Stimulated activated CD4-positive, alpha-beta T cell treated with anti-CD3 and anti-CD28 coated beads, Interleukin-12 subunit alpha, Interleukin-12 subunit beta, amount 100 ng/mL, for 24 hours (primary cell): ENCODE measurements around the gene ATXN7L3.

Experiments
- DNase-seq, 2 experiments: peaks; one replicate each; pipeline ENCODE4 v3.0.0-alpha.2; 2020; ENCODE audit warnings: low read depth in 2 of 2

Gene ATXN7L3

GRCh38 chr17:44218344-44219107 is 18.8 kb upstream of the ATXN7L3 start:
- peak; percentile 73 to 75 for DNase-seq

DNA sequence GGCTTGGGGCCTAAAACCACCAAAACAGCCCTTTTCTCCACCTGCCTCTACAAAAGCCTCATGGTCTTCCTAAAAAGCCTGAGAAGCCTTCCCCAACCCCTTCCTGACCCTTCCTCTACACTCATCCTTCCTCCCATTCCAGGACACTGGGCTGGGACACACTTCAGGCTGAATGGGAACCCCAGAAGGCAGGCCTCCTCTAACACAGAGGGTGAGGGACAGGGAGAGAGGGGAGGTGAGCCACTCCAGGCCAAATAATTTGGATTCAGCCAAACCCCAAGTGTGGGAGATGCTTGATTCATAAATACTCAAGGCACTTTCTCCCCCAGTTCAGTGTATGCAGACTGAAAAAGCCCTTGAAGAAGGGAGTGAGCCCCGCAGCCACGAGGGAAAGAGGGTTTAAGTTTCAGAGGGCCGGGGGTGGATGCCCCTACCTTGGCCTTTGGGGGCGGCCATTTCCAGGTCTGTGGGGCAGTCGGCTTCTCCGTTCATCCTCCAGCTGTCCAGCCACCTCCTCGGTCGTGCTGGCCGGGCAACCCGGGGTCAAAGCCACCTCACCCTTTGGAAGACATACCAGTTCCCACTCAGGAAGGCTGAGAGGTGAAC is 18.2 kb upstream of the ATXN7L3 start:
- no peak for DNase-seq

GRCh38 chr17:44216694-44217093 is 17.0 kb upstream of the ATXN7L3 start:
- no peak for DNase-seq

- DNase-seq, result no peak
These were observed 16.5 kb upstream of the ATXN7L3 start for GRCh38 chr17:44216173-44216572.

GRCh38 chr17:44214896-44215295 is 15.2 kb upstream of the ATXN7L3 start:
- no peak for DNase-seq

DNA sequence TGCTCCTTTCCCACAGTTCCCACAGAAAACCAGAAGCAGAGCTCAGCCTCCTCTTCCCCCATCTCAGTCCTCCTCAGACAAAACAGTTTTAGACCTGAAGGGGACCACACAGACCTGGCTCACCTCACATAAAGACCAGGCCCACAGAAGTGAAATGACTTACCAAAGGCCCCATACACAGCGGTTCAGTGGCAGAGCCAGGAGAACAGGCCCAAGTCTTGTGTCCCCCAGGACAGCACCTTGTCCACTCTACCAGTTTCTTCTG is 14.5 kb upstream of the ATXN7L3 start:
- no peak for DNase-seq

- DNase-seq, result no peak
These were observed 13.9 kb upstream of the ATXN7L3 start for GRCh38 chr17:44213403-44214229.

DNA sequence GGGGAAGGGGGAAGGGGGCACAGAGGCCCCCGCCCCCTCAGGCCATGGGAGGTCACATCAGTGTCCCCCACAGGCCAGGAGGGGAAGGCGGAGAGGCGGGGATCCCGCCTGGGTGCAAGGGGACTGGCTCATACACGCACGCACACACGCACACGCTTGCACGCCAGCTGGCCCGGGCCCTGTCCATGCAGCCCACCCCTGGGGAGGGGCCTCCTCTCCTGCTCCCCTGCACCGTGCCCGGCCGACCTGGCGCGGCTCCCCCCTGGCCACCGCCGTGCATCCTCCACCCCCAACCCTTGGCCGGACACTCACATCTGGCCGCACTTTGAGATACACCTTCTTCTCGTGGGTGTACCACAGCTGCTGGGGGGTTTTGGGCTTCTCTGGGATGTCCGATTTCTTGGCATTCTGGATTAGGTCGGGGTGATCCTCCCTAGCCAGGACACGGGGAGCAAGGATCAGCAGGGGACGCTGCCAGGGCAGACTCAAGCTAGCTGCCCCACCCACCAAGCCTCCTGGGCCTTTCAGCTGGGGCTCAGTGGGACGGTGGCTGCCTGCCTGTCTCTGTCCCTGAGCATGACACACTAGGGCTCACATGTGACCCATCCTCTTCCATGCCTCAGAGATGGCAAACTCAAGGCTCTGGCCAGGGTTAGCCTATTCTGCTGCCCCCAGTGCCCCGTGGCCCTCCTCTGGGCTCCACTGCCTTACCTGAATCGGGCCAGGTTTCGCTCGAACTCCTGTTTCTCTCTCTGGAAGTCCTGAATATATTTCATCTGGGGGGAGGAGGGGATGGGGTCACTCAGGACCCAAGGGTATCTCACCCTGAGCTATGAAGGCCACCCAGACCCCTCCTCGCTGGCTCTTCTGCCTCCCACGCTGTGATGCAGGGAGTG is 13.1 kb upstream of the ATXN7L3 start:
- DNase-seq, result no peak

DNA sequence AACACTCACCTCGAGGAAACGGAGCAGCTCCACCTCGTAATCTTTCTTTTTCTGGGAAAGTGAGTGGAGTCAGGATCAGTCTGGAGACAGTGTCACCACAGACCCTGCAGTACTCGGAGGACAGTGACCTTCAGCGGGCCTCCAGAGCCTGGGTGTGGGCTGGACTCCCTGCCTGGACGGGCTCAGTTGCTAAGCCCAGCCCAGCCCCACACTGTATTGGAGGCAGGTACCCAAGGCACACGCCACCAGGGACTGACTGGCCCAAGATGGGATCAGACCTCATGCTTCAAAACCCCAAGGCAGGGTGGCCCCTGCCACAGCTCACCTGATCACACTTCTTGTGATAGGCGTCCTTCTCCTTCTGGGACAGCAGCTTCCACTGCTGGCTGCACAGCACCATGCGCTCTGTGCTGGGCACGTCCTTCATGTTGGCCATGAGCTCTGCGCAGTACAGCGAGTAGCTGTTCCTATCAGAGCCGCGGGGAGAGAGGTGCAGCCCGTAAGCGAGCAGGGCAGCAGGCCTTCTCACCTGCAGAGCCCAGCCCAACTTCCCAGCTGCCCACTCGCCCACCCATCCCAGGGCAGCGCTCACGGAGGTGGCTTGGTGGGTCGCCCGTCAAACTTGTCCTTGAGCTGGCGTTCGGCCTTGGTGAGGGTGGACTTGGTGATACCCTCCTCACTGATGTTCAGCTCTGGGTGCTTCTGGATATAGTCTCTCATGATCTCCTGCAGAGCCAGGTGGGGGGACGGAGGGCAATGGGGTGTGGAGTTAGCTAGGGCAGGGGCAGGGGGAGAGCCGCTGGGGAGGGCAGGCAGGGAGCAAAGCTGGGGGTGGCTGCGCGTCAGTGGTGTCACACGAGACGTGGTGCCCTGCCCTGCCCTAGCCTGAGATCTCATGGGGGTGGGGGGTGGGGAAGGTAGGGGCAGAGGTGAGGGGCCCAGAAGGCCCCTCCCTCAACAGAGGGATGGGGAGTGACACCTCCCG is 11.9 kb upstream of the ATXN7L3 start:
- no peak for DNase-seq

DNA sequence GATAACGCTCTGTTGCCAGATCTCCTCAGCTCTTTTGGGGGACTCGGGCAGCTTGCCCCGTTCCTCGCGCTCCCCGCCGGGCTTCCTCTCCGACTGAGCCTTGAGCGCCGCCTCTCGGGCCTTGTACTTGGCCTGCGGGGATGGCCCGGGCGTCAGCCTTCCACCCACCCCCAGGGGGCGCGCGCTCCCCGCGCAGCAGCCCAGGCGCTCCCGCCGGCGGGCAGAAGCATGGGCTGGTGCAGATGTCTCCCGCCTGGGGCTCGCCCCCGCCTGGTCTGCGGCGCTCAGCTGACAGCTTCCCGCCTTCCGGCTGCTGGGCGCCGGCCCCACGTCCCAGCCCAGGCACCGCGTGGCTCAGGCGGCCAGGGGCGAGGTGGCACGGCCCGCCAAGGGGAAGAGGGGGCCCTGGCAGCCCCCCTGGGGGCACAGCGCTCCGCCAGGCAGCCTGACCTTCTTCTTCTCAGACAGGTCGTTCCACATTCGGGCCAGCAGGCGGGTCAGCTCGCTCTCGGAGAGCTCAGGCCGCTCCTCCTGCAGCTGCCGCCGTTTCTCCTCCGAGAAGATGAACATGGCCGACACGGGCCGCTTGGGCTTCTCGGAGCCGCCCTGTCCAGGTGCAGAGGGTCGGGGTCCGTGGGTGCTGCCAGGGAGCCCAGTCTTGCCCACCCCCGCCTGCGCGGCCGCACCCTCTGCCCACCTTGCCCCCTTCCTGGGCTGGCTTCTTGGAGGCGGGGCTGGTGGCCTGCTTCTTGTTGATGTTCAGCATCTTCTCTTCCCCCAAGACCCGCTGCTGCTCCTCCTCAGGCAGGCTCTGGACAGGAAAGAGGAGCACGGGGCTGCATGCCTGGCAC is 10.9 kb upstream of the ATXN7L3 start:
- DNase-seq, result peak; percentile 74 to 85

DNA sequence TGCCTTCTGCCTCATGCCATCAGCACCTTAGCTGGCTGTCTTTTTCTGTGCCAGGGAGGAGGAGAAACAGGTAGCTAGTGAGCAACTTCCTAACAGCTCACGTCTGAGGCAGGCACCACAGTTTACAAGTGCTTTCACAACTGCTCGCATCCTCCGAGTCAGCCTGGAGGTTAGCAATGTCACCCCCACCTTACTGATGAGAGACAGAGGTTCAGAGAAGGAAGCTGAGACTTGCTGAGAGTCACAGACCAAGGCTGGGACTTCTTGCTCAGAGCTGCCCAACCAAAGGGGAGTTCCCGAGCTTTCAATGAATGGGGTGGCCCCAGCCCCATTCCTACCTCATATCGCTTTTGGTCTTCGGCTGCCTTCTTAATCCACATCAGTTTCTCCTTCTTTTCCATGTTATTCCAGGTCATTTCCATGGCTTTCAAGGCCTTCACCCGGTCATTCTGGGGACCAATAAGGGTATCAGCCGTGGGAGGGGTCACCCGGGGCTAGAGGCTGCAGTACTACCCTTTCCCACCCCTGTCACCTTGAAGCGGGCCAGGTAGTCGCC is 10.2 kb upstream of the ATXN7L3 start:
- DNase-seq, result peak in 1 of 2 experiments; percentile 46

DNA sequence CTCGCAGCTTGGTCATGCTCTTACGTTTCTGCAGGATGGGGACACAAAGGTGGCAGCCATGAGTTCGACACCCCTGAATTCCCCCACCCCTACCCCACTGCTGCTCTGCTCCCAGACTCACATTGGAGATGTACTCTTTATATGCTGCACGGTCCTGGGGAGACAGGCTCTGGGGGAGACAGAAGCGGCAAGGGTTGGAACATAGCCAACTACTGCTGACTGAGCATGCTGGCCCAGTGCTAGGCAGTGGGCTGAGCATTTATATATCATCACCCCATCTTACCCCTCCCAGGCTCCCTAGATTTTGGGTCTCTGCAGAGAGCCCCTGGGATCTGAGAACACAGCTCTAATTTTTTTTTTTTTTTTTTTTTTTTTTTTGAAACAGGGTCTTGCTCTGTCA is 8.1 kb upstream of the ATXN7L3 start:
- DNase-seq, result no peak

DNA sequence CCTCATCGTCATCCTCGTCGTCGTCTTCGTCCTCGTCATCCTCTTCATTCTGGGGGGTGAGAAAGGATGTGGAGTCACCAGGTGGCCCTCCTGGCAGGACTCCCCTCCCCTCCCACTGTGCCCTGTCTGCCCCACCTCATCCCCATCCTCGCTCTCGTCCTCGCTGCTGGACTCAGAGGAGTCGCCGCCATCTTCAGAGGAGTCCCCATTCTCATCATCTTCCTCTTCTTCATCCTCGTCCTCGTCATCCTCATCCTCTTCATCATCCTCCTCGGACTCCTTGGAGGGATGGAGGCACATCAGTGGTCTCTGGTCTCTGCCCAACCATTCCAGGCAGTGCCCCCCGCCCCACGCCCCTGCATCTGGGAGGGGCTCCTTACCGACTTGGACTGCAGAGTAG is 7.6 kb upstream of the ATXN7L3 start:
- no peak for DNase-seq

GRCh38 chr17:44206825-44207155 is 7.1 kb upstream of the ATXN7L3 start:
- DNase-seq, result no peak

DNA sequence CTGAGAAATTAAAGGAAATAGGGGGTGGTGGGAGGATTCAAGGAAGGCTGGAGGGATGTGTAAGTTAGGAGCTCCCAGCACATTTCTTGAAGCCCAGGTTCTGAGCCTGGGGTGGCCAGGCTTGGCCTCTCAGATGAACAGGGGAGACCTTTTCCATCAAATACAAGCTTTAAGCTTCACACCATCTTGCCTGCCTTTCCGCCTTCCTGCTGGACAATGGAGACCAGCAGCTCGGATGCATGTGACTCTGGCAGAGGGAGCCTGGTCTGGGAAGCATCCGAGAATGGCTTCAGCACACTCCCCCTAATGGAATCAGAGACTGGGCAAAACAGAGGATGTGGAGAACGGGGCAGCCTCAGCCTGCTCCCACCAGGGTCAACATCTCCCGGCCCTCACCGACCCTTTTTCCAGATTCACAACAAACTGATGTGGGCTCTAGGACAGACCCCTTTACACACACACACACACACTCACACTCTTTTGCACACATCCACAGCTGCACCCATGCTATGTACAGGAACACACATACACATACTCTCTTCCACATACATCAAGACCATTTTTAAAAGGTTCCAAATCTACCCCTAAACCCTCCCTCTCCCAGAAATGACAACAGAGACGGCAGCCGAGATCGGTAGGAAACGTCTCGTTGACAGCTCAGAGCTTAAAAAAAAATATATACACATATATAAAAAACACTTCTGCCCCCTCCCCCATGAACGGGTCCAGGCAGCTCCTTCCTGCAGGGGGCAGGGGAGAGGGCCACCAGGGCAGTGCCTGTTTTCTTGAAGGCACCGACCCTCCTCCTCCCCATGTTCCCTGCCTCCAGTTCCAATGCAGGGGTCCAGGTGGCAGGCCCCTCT is 6.5 kb upstream of the ATXN7L3 start:
- no peak for DNase-seq

DNA sequence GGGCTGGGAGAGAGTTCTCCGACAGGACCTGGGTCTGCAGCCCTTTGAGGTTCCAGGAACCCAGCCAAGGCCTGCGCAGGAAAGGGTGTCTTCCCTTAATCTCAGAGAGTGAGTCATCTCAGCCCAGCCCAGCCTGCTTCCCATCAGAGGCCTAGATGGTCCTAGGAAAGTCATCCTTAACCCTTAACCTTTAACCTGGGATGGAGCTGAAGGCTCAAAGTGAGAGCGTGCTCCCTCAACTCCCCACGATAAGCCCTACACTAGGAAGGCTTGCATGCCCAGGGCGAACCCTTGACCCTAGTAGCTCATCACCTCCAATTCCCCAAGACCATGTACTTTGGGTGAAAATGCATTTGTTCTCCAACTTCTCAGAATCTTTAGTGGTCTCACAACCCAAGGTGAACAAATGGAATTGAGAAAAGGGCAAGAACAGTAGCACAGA is 4.8 kb upstream of the ATXN7L3 start:
- DNase-seq, result no peak

DNA sequence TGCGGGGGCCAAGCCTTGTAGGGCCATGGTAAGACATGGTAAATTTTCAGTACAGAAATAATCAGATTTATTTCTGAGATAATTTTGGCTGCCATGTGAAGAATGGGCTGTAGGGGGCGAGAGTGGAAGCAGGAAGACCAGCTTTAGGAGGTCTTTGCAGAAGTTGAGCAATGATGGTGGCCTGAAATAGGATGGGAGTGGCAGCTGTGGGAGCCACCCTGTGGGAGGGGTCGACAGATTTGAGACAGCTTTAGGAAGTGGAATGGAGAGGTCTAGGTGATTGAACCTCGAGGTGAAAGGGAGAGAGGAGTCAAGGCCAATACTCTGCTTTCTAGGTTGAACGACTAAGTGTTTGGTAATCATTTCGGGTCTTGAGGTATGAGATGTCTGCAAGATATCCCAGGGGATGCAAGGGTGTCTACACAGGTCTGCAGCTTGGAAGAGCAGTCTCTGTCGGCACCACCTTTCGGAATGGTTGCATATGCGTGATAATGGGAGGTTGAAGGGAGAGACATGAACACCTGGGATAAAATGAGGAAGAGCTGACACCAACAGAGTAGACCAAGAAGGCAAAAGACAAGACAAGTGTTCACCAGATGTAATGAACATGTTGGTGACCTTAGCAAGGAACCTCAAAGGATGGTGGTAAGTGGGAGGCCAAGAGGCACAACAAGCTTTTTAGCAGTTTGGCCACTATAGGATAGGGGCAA is 4.2 kb upstream of the ATXN7L3 start:
- peak in 1 of 2 experiments; percentile 62 for DNase-seq

DNA sequence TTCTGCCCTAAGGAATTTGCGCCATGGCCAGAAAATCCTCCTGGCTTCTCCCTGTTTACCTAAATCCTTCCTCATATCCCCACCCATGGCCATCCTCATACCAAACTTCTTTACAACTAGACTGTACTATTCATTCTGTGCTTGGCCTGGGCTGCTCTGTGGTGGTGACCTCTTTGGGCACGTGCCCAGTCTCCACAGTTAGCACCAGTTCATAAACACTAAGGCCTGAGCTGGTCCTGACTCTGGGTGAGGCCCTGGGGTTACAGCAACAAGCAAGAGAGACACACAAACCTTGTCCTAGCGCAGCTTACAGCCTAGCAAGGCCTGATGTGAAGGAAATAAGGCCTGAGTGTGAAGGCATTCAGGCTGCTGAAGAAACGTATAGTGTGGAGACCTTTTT is 3.1 kb upstream of the ATXN7L3 start:
- DNase-seq, result no peak
